HG03460 (cell line): ENCODE measurements around the gene PPT1.

Experiments
- ATAC-seq: cut with Tn5 transposase; IDR thresholded peaks from one replicate; pipeline ENCODE4 v1.9.1; 2021; ENCODE audit not compliant: unreplicated experiment

The PPT1 gene

GRCh38 chr1:40032240-40032891 is 64.7 kb downstream of the PPT1 start:
- peak; percentile 49 for ATAC-seq

DNA sequence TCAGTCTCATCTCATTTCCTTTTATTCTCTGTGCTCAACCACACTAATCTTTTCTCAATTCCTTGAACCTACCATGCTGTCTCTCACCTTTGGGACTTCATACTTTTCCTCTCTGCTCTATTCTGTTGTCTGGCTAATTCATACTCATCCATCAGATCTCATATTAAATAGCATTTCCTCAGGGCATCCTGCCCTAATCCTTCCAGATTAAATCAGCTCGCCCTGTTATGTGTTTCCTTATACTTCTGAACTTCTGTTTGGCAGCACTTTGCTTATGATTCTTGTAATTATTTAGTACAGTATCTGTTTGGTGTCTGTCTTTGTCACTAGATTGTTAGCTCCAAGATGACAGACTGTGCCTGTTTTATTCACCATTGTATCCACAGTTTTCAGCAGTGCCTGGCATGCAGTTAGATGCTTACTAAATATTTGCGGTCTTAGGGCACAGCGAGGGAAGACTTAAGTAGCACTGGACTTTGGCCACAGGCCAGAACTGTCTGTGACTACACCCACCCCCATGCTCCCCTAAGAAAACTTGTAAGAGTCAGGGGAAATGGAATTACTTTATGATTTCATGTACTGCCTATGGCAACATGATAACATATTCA is 66.4 kb downstream of the PPT1 start:
- no peak for ATAC-seq

DNA sequence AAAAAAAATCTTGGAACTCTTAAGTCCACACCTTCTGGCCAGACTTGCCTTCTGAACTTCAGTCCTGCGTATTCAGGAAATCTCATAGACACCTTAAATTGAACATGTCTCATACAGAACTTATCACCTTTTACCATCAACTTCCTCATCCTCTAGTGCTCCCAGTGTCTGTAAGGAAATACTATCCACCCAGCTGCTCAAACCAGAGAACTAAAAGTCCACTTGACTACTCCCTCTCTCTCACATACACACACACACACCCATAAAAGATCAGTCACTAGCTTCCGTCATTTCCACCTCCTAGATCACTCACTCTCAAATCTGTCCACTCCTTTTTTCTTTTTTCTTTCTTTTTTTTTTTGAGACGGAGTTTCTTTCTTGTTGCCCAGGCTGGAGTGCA is 67.4 kb downstream of the PPT1 start:
- ATAC-seq, result no peak

DNA sequence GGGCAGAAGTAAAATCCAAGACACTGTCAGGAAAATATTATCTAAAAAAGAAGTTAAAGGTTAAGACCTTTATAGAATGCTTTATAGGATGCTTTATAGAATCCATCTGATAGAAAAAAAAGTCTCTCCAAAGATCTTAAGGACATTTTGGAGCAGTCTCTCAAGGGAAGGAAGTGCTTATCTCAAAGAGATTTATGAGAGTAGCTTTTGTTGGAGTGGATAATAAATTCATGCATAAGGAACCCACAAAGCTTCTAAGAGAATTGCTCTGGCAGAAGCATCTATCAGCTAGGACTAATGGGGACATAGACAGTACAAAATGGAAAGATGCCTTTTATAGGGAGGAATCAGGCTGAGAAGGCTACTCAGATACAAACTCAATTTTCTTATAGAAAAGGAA is 69.4 kb downstream of the PPT1 start:
- ATAC-seq, result no peak

DNA sequence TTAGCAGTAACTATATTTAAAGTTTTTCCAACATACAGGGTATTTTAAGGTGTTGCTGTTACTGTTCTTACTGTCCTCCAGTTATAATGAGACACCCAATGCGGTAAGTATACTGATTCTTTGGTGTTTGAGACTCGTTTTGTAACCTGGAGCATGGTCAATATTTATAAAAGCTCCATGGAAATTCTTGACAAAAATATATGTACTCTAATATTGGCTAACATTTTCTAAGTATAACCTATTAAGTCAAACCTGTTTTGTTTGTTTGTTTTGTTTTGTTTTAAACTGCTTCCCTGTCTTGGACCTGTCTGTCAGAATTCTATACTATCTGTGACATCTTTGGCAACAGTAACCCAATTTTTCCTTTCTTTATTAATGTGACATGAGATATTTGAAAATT is 72.4 kb downstream of the PPT1 start:
- ATAC-seq, result no peak

DNA sequence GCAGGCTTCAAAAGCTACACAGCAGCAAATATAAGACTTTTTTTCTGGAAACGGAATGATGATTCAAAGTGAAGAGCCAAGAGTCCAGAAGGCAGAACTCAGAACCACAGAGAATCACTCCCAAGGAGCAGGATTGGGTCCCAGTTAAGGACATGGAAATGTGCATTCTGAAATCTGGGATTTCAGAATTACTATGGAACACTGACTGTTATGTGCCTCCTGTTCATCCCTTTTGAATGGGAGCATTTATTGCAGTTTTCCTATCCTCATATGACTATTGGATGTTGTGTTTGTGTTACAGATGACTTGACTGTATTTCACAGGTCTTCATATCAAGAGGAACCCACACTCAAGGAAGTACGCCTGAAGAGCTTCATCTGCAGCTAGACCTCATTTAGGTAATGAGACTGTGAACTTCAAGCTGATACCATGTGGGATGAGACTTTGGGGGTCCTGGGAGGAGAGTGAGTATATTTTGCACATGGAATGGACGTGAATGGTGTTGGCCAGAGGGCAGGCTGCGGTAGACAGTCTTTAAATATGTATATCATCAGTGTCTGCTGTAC is 73.6 kb downstream of the PPT1 start:
- no peak for ATAC-seq
